Bronchial epithelial cell (primary cell): ENCODE data around the gene PATL2. TPM values are rescaled to one million over a fixed set of nuclear protein-coding genes. Genes with fewer than 3 reads are reported as not detected.
"Not testable (repeated sequence)": the region's sequence is repeated elsewhere in the genome, so short reads cannot be mapped to it uniquely, and the experiment has no call there.

Experiments used
- DNase-seq: peaks from one replicate; pipeline ENCODE4 v3.0.0-alpha.2; 2010; ENCODE audit warnings: low read depth
- FAIRE-seq: peaks from 2 replicates; lab custom pipeline; 2011; peaks lifted over from hg19 to GRCh38; lab: Jason Lieb, UNC
- H3K27me3 ChIP-seq: 2 replicates; pipeline ENCODE4 v1.5.1; 2011; ENCODE audit warnings: low read length; ENCODE audit not compliant: control insufficient read depth, insufficient read depth
- H3K36me3 ChIP-seq: 2 replicates; pipeline ENCODE4 v1.5.1; 2011; ENCODE audit warnings: low read length; ENCODE audit not compliant: control insufficient read depth, insufficient read depth
- H3K4me3 ChIP-seq: 2 replicates; pipeline ENCODE4 v1.5.1; 2011; ENCODE audit warnings: mild to moderate bottlenecking, low read depth, low read length, control low read depth
- CTCF ChIP-seq: IDR thresholded peaks from 2 replicates; pipeline ENCODE4 v1.5.1; 2011; ENCODE audit warnings: mild to moderate bottlenecking, moderate library complexity, low read length, control low read depth, inconsistent platforms; ENCODE audit not compliant: insufficient read depth, severe bottlenecking
- total RNA-seq: library from RNA; depleted of rRNA; stranded (reverse); fragments of >200 nt; gene quantifications from 2 replicates; pipeline ENCODE4 v1.2.1, GENCODE V29; 2014

The PATL2 gene
- total RNA-seq, 1 donor from 2014 or later, result not detected

GRCh38 chr15:44647036-44647435 is 64.1 kb downstream of the PATL2 start:
- H3K36me3 ChIP-seq, result peaks cover 6% of the 10 kb centered on the region
- no peaks in the 10 kb centered on the region for H3K27me3 ChIP-seq
- no peak overlapping the region for H3K4me3 ChIP-seq
- no peak for TF ChIP-seq CTCF
- FAIRE-seq (no peak), DNase-seq (no peak)

DNA sequence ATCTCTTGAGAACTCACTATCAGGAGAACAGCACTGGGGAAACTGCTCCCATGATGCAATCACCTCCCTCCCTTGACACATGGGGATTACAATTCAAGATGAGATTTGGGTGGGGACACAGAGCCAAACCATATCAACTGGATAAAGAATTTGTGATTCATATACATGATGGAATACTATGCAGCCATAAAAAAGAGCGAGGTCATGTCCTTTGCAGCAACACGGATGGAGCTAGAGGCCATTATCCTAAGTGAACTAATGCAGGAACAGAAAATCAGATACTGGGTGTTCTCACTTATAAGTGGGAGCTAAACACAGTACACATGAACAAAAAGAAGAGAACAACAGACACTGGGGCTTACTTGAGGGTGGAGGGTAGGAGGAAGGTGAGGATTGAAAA is 64.7 kb downstream of the PATL2 start:
- H3K4me3 ChIP-seq, result no peak overlapping the region
- no peaks in the 10 kb centered on the region for H3K27me3 ChIP-seq
- no peak for FAIRE-seq
- TF ChIP-seq CTCF, result no peak
- DNase-seq, result no peak
- peaks cover 4% of the 10 kb centered on the region for H3K36me3 ChIP-seq

- H3K27me3 ChIP-seq, result no peaks in the 10 kb centered on the region
- no peaks in the 10 kb centered on the region for H3K36me3 ChIP-seq
- FAIRE-seq (no peak), DNase-seq (no peak)
- H3K4me3 ChIP-seq, result no peak overlapping the region
- no peak for TF ChIP-seq CTCF
Measured at GRCh38 chr15:44641651-44642050, 69.5 kb downstream of the PATL2 start.

- DNase-seq, result no peak
- peaks cover 5% of the 10 kb centered on the region for H3K36me3 ChIP-seq
Measured at GRCh38 chr15:44636976-44637375, 74.1 kb downstream of the PATL2 start.

DNA sequence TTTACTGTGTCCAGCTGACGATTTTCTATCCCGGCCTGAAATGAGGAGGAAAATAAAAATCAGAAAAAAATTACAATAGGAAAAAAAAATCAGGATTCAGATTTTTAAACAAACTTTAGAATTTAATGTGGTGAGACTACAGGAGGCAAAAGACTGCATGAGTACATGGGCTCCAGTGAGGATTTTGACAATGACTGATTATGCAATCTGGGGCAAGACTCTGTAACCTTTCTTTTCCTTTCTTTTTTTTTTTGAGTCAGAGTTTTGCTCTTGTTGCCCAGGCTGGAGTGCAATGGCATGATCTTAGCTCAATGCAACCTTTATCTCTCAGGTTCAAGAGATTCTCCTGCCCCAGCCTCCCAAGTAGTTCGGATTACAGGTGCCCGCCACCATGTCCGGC is 77.5 kb downstream of the PATL2 start:
- Histone ChIP-seq H3K27me3 (no peaks in the 10 kb centered on the region), H3K36me3 (peaks cover 12% of the 10 kb centered on the region), H3K4me3 (no peak overlapping the region)
- TF ChIP-seq CTCF, result no peak
- no peak for FAIRE-seq
- DNase-seq, result peak; percentile 43

More at GRCh38 chr15:44636976-44637375, 74.1 kb downstream of the PATL2 start:
- no peak for FAIRE-seq
- Histone ChIP-seq H3K27me3 (no peaks in the 10 kb centered on the region), H3K4me3 (no peak overlapping the region)
- no peak for TF ChIP-seq CTCF

DNA sequence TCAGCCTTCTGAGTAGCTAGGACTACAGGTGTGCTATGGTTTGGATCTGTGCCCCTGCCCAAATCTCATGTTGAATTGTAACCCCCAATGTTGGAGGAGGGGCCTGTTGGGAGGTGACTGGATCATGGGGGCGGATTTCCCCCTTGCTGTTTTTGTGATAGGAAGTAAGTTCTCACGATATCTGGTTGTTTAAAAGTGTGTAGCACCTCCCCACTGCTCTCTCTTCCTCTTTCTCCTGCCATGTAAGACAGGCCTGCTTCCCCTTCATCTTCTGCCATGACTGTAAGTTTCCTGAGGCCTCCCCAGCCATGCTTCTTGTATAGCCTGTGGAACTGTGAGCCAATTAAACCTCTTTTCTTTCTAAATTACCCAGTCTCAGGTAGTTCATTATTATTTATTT is 85.8 kb downstream of the PATL2 start:
- not testable (repeated sequence) for H3K36me3 ChIP-seq, H3K4me3 ChIP-seq, DNase-seq, H3K27me3 ChIP-seq, FAIRE-seq
